ENCODE data around the gene ETV5. TPM values are rescaled to one million over a fixed set of nuclear protein-coding genes. Genes with fewer than 3 reads are reported as not detected.

Gene ETV5
- total and polyA plus RNA-seq, 2 of the 4 experiments (the other 2 are of a cell fraction) = 15.7 to 20.1 TPM

GRCh38 chr3:186127463-186127862, 18.6 kb upstream of the ETV5 start:
- ChIA-PET POLR2A (ENCODE audit: unreplicated experiment) (no interaction called here), CTCF (no interaction called here)
- no peaks in the 10 kb centered on the region for H3K9me3 ChIP-seq (ENCODE audit: control insufficient read depth, insufficient read depth, low read length)
- H3K18ac ChIP-seq (ENCODE audit: low read depth, low read length) = no peak overlapping the region
- H4K5ac ChIP-seq (ENCODE audit: low read depth, low read length) = no peak overlapping the region
- H3K4me1 ChIP-seq (ENCODE audit: control insufficient read depth, insufficient read depth, low read length) = no peaks in the 10 kb centered on the region
- H3K36me3 ChIP-seq (ENCODE audit: control insufficient read depth, insufficient read depth, low read length) = no peaks in the 10 kb centered on the region
- H3K23ac ChIP-seq (ENCODE audit: low read depth, low read length) = no peak overlapping the region
- no peak overlapping the region for H3K4me3 ChIP-seq (ENCODE audit: insufficient read depth, low read depth, low read length)
- no peak overlapping the region for H2AK5ac ChIP-seq (ENCODE audit: low read depth, low read length)
- ATAC-seq (ENCODE audit: low read depth) (no peak), DNase-seq (no peak)
- no peak overlapping the region for H4K91ac ChIP-seq (ENCODE audit: insufficient read depth, low read depth, low read length)
- no peaks in the 10 kb centered on the region for H3K79me1 ChIP-seq (ENCODE audit: low read depth in 1 of 2, low read length in 2 of 2)
- H2BK5ac ChIP-seq (ENCODE audit: low read depth, low read length, poor library complexity, severe bottlenecking) = no peak overlapping the region
- H3K27me3 ChIP-seq (ENCODE audit: control insufficient read depth, insufficient read depth, low read length) = peaks cover 18% of the 10 kb centered on the region
- no peak overlapping the region for H3K56ac ChIP-seq (ENCODE audit: extremely low read depth, insufficient read depth, low read length)
- H4K20me1 ChIP-seq (ENCODE audit: insufficient read depth, low read length) = no peaks in the 10 kb centered on the region
- no peak overlapping the region for H3K27ac ChIP-seq (ENCODE audit: insufficient read depth, low read length)
- dilution Hi-C loops (cut with HindIII; ENCODE audit: low sequenced_read_pairs, unreplicated experiment) (no loop called here), in situ Hi-C loops (cut with MboI; ENCODE audit: low sequenced_read_pairs) (no loop called here), intact Hi-C loops (cut with micrococcal nuclease) (no loop called here)
- no peaks in the 10 kb centered on the region for H3K9me1 ChIP-seq (ENCODE audit: insufficient read depth, low read length)
- H2AFZ ChIP-seq (replicated peaks; ENCODE audit: low read length, poor library complexity) = no peak overlapping the region
- no peak overlapping the region for H3K14ac ChIP-seq (replicated peaks; ENCODE audit: low read depth, low read length)
- H2BK15ac ChIP-seq (ENCODE audit: low read depth, low read length) = no peak overlapping the region
- H2BK20ac ChIP-seq (ENCODE audit: low read depth, low read length) = no peak overlapping the region
- H2AK9ac ChIP-seq (replicated peaks; ENCODE audit: low read depth, low read length, poor library complexity) = no peak overlapping the region
- WGBS, 2 experiments (ENCODE audit: extremely low coverage in 2 of 2, insufficient read length in 1 of 2) = no CpG with 5 or more reads among the region's 7 CpGs
- no peak overlapping the region for H3K4ac ChIP-seq (ENCODE audit: low read depth, low read length)
- H2BK120ac ChIP-seq (ENCODE audit: low read depth, low read length) = no peak overlapping the region
- no TSS peak for BruUV-seq (replicated peaks)
- TF ChIP-seq MAFK (IDR thresholded peaks at IDR 0.05; ENCODE audit: low read depth, low read length) = no peak
- no peak for TF ChIP-seq USF2 (IDR thresholded peaks at IDR 0.05; ENCODE audit: low read depth, low read length)
- no peak for TF ChIP-seq RFX5 (IDR thresholded peaks at IDR 0.05; ENCODE audit: low read depth, low read length)
- TF ChIP-seq NFE2L2 (IDR thresholded peaks at IDR 0.05; ENCODE audit: low read depth, low read length) = no peak
- TF ChIP-seq POLR2A (IDR thresholded peaks at IDR 0.05; ENCODE audit: low read depth, low read length) = no peak
- TF ChIP-seq SMC3 (IDR thresholded peaks at IDR 0.05; ENCODE audit: low read depth, low read length) = no peak
- no peak for TF ChIP-seq MXI1 (IDR thresholded peaks at IDR 0.05; ENCODE audit: borderline replicate concordance, low read depth, low read length)
- no peak for TF ChIP-seq BHLHE40 (IDR thresholded peaks at IDR 0.05; ENCODE audit: low read depth, low read length)
- no peak for TF ChIP-seq CEBPB (IDR thresholded peaks at IDR 0.05; ENCODE audit: low read depth, low read length)
- no peak for TF ChIP-seq RCOR1 (IDR thresholded peaks at IDR 0.05; ENCODE audit: insufficient replicate concordance, low read length)
- TF ChIP-seq MAZ (IDR thresholded peaks at IDR 0.05; ENCODE audit: borderline replicate concordance, low read depth, low read length) = no peak
- TF ChIP-seq FOS (IDR thresholded peaks at IDR 0.05; ENCODE audit: low read depth, low read length) = no peak
- no peak for TF ChIP-seq RAD21 (IDR thresholded peaks at IDR 0.05; ENCODE audit: low read length)
- TF ChIP-seq, protein P1, sequence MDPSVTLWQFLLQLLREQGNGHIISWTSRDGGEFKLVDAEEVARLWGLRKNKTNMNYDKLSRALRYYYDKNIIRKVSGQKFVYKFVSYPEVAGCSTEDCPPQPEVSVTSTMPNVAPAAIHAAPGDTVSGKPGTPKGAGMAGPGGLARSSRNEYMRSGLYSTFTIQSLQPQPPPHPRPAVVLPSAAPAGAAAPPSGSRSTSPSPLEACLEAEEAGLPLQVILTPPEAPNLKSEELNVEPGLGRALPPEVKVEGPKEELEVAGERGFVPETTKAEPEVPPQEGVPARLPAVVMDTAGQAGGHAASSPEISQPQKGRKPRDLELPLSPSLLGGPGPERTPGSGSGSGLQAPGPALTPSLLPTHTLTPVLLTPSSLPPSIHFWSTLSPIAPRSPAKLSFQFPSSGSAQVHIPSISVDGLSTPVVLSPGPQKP (IDR thresholded peaks at IDR 0.05; ENCODE audit: borderline replicate concordance, low read depth, low read length) = no peak
- TF ChIP-seq, protein P2, sequence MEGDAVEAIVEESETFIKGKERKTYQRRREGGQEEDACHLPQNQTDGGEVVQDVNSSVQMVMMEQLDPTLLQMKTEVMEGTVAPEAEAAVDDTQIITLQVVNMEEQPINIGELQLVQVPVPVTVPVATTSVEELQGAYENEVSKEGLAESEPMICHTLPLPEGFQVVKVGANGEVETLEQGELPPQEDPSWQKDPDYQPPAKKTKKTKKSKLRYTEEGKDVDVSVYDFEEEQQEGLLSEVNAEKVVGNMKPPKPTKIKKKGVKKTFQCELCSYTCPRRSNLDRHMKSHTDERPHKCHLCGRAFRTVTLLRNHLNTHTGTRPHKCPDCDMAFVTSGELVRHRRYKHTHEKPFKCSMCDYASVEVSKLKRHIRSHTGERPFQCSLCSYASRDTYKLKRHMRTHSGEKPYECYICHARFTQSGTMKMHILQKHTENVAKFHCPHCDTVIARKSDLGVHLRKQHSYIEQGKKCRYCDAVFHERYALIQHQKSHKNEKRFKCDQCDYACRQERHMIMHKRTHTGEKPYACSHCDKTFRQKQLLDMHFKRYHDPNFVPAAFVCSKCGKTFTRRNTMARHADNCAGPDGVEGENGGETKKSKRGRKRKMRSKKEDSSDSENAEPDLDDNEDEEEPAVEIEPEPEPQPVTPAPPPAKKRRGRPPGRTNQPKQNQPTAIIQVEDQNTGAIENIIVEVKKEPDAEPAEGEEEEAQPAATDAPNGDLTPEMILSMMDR (conservative IDR thresholded peaks at IDR 0.05; ENCODE audit: low read depth, low read length) = no peak
- no peak for TF ChIP-seq CHD1 (IDR thresholded peaks at IDR 0.05; ENCODE audit: low read depth, low read length)
- no peak overlapping the region for H3K4me2 ChIP-seq (ENCODE audit: low read depth, low read length)
- no peak overlapping the region for H4K8ac ChIP-seq (ENCODE audit: low read depth in 2 of 2, low read length in 2 of 2)
- no peak overlapping the region for H3K9ac ChIP-seq (ENCODE audit: low read depth, low read length)

Measured in IMR-90 (cell line).